Osteoblast (primary cell): ENCODE data around the gene RPS29. TPM values are rescaled to one million over a fixed set of nuclear protein-coding genes. Genes with fewer than 3 reads are reported as not detected.

Experiments
- DNase-seq: peaks from one replicate; pipeline ENCODE4 v3.0.0; 2011; ENCODE audit warnings: low spot score, mixed read lengths; ENCODE audit not compliant: insufficient read length; ENCODE audit errors: missing footprints
- H2AFZ ChIP-seq: 2 replicates; pipeline ENCODE4 v1.6.0; 2011; ENCODE audit warnings: mild to moderate bottlenecking, low read length
- H3K27ac ChIP-seq: 2 replicates; pipeline ENCODE4 v1.5.1; 2011; ENCODE audit warnings: mild to moderate bottlenecking, low read depth, low read length, moderate library complexity
- H3K27me3 ChIP-seq: 2 replicates; pipeline ENCODE4 v1.6.0; 2012; ENCODE audit warnings: mild to moderate bottlenecking, control low read depth, inconsistent platforms, low read length, moderate library complexity; ENCODE audit not compliant: insufficient read depth
- H3K36me3 ChIP-seq: 2 replicates; pipeline ENCODE4 v1.5.1; 2011; ENCODE audit warnings: mild to moderate bottlenecking, low read length, control low read depth, moderate library complexity; ENCODE audit not compliant: insufficient read depth
- H3K4me1 ChIP-seq: 2 replicates; pipeline ENCODE4 v1.5.1; 2011; ENCODE audit warnings: mild to moderate bottlenecking, low read length, control low read depth, moderate library complexity; ENCODE audit not compliant: insufficient read depth
- H3K4me2 ChIP-seq: 2 replicates; pipeline ENCODE4 v1.6.0; 2011; ENCODE audit warnings: mild to moderate bottlenecking, low read length; ENCODE audit not compliant: insufficient read depth
- H3K4me3 ChIP-seq: fragments of 200-600 bp; sonication (generic); 3 replicates; pipeline ENCODE4 v1.5.1; 2012; ENCODE audit warnings: mild to moderate bottlenecking, low read length, inconsistent platforms; ENCODE audit not compliant: insufficient read depth
- H3K79me2 ChIP-seq: 2 replicates; pipeline ENCODE4 v1.6.0; 2012; ENCODE audit warnings: mild to moderate bottlenecking, low read length, control low read depth, inconsistent platforms; ENCODE audit not compliant: insufficient read depth
- H3K9me3 ChIP-seq: 2 replicates; pipeline ENCODE4 v1.5.1; 2011; ENCODE audit warnings: low read depth, low read length, control low read depth
- H4K20me1 ChIP-seq: 2 replicates; pipeline ENCODE4 v1.6.0; 2012; ENCODE audit warnings: mild to moderate bottlenecking, low read length, control low read depth; ENCODE audit not compliant: insufficient read depth
- CTCF ChIP-seq: IDR thresholded peaks from 2 replicates; pipeline ENCODE4 v1.5.1; 2011; ENCODE audit warnings: mild to moderate bottlenecking, low read depth, low read length, moderate library complexity; ENCODE audit errors: extremely low read depth
- small RNA-seq: library from RNA; depleted of rRNA; stranded (forward); fragments of <200 nt; gene quantifications from one replicate; pipeline ENCODE3, GENCODE V24; 2012
- total RNA-seq: library from RNA; depleted of rRNA; stranded (reverse); fragments of >200 nt; gene quantifications from 2 replicates; pipeline ENCODE4 v1.2.3, GENCODE V29; 2012

RPS29 gene
- total RNA-seq, 1 donor = 4,153 TPM

- Histone ChIP-seq H3K4me2 (no peak overlapping the region), H3K4me1 (no peaks in the 10 kb centered on the region), H3K9me3 (no peaks in the 10 kb centered on the region), H3K27me3 (no peaks in the 10 kb centered on the region), H3K4me3 (no peak overlapping the region), H3K36me3 (no peaks in the 10 kb centered on the region), H3K79me2 (no peaks in the 10 kb centered on the region), H4K20me1 (no peaks in the 10 kb centered on the region), H2AFZ (no peak overlapping the region), H3K27ac (no peak overlapping the region)
- no peak for DNase-seq
- TF ChIP-seq CTCF = no peak
Observed at GRCh38 chr14:49541049-49541448, 45.1 kb downstream of the RPS29 start.

- TF ChIP-seq CTCF = no peak
Observed at GRCh38 chr14:49538852-49539251, 47.3 kb downstream of the RPS29 start.

More at GRCh38 chr14:49538852-49539251, 47.3 kb downstream of the RPS29 start:
- no peak for DNase-seq
- no peaks in the 10 kb centered on the region for H3K79me2 ChIP-seq
- H3K4me2 ChIP-seq = no peak overlapping the region
- H3K36me3 ChIP-seq = no peaks in the 10 kb centered on the region
- H3K4me1 ChIP-seq = no peaks in the 10 kb centered on the region
- H3K9me3 ChIP-seq = no peaks in the 10 kb centered on the region
- H3K27me3 ChIP-seq = no peaks in the 10 kb centered on the region
- H3K27ac ChIP-seq = no peak overlapping the region
- H4K20me1 ChIP-seq = no peaks in the 10 kb centered on the region
- no peak overlapping the region for H2AFZ ChIP-seq
- no peak overlapping the region for H3K4me3 ChIP-seq

Small RNA genes lying within 50 kb of the gene (small RNA-seq; reads per million reads assigned to genes)
- gene AL139099.3 (not detected), gene AL139099.4 (not detected), gene RF00019 (not detected), gene RNA5SP384 (not detected)

Other genes with a start within 250 kb of the RPS29 start
- gene LRR1, start 12.6 kb upstream of the RPS29 start, total RNA-seq = 7.6 and 16.2 TPM in 2 replicates
- 181 and 192 TPM in 2 replicates for gene RPL36AL, start 34.2 kb upstream of the RPS29 start, total RNA-seq
- gene MGAT2, start 34.4 kb upstream of the RPS29 start, total RNA-seq = 63.0 and 63.1 TPM in 2 replicates
- gene DNAAF2, start 48.9 kb upstream of the RPS29 start, total RNA-seq = 9.8 and 10.0 TPM in 2 replicates
- 4.4 and 6.2 TPM in 2 replicates for gene POLE2, start 101.8 kb upstream of the RPS29 start, total RNA-seq
- 2.9 and 4.7 TPM in 2 replicates for gene KLHDC1, start 106.7 kb upstream of the RPS29 start, total RNA-seq
- 83.2 and 110 TPM in 2 replicates for gene KLHDC2, start 181.8 kb upstream of the RPS29 start, total RNA-seq